GM11168 (cell line): Measurements from ENCODE around the gene DHTKD1.

ENCODE experiments used
- in situ Hi-C: fragments of 300-500 bp; cut with MboI; formaldehyde crosslinking; loops from one replicate; pipeline ENCODE4 v1.12.0; 2022; ENCODE audit warnings: low sequenced_read_pairs; ENCODE audit not compliant: unreplicated experiment

DHTKD1 gene

DNA sequence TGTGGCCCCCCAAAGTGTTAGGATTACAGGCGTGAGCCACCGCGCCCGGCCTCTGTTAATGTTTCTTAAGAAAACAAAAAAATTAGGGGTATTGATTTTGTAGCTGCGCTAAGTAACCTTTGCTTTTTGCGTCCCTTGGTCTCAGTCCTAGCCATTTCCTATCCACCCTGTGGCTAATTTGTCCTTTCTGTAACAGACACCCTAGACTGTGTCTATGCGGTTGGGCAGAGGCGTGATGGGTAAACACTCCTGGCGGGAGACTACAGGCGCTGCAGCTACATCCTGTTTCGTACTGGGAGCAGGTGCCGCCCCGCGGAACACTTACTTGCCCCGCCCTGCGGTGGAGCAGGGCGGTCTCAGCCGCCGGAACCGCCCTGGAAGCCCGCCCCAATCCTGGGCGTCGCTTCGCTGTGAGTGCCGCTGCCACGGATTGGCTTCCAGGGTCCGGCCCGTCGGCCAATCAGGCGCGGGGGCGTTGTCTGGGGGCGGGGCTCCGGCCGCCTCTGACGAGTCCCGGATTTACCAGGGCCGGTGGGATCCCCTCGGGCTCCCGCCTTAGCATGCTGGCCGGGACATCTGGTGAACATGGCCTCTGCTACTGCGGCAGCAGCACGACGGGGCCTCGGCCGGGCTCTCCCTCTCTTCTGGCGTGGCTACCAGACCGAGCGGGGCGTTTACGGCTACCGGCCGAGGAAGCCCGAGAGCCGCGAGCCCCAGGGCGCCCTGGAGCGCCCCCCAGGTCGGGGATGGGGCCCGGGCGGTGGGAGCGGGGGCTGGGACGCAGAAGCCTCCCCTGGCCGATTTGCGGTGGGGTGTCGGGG, at the start of gene DHTKD1:
DHTKD1 (plus strand) TSS at position 506 of the 821 bp plus-strand sequence; CDS start at position 586, 80 bp downstream.
- in situ Hi-C loops: no loop called here

DNA sequence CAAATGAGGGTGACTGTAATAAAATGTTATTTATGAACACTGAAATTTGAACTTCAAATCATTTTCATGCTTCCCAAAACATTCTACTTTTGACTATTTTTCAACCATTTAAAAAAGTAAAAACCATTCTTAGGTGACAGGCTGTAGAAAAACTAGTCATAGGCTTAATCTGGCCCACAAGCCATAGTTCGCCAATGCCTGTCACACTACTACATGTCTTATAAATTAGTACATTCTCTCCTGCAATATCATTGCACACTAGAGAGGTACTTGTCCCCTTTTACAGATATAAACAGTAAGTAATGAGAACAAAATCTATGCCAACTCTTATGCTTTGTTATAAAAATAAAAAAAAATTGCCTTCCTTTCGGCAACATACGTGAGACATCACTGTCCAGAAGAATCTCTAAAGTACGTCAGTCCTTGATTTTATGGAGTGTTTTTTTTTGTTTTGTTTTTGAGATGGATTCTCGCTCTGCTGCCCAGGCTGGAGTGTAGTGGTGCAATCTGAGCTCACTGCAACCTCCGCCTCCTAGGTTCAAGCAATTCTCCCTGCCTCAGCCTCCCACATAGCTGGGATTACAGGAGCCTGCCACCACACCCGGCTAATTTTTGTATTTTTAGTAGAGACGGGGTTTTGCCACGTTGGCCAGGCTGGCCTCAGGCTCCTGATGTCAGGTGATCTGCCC, 49.3 kb upstream of the DHTKD1 start:
- in situ Hi-C loops: no loop called here

- in situ Hi-C loops: no loop called here
These were observed 48.2 kb upstream of the DHTKD1 start for GRCh38 chr10:12020574-12020973.

GRCh38 chr10:12022580-12023257, 46.0 kb upstream of the DHTKD1 start:
- in situ Hi-C loops: no loop called here

GRCh38 chr10:12025591-12025990, 43.2 kb upstream of the DHTKD1 start:
- in situ Hi-C loops: no loop called here

GRCh38 chr10:12027539-12027938, 41.2 kb upstream of the DHTKD1 start:
- in situ Hi-C loops: no loop called here

DNA sequence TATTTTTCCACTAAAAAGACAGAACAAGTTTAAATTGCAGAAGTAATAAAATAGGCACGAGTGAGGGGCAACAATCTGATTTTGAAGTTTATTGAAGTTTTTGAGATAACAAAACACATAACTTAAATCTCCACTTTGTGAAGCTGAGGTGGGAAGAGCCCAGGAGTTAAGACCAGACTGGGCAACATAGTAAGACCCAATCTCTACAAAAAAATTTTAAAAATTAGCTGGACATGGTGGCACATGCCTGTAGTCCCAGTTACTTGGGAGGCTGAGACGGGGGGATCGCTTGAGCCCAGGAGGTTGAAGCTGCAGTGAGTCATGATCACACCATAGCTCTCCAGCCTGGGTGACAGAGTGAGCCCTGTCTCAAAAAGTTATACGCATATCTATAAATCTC, 37.4 kb upstream of the DHTKD1 start:
- in situ Hi-C loops: no loop called here

DNA sequence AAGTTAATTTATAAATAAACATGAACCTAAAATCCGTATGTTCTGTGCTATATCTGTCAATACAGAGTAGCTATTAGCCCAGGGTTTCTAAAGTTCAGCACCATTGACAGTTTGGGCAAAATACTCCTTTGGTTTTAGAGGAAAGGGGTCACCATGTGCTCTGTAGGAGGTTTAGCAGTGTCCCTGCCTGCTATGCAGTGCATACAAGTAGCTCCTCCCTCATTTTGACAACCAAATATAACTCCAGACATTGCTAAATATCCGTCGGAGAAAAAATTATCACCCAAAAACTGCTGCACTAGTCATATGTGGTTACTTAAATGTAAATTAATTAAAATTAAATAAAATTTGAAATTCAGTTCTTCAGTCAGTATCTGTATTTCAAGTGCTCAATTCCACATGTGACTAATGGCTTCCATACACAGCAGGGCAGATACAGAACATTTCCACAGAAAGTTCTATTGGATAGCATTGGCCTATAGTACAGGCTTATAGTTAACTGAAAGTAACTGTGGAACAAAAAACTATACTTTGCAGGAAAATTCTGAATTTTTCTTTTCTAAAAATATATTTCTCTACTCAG, 32.6 kb upstream of the DHTKD1 start:
- in situ Hi-C loops: no loop called here

- in situ Hi-C loops: no loop called here
These were observed 26.9 kb upstream of the DHTKD1 start for GRCh38 chr10:12041766-12042408.

GRCh38 chr10:12042409-12042796, 26.4 kb upstream of the DHTKD1 start:
- in situ Hi-C loops: no loop called here

GRCh38 chr10:12042797-12043651, 25.7 kb upstream of the DHTKD1 start, which contains the start of gene UPF2:
UPF2 (minus strand) TSS chr10:12042809; CDS start chr10:12035423, 7,386 bp downstream.
- in situ Hi-C loops: no loop called here

- in situ Hi-C loops: no loop called here
These were observed 23.2 kb upstream of the DHTKD1 start for GRCh38 chr10:12045596-12045995.

DNA sequence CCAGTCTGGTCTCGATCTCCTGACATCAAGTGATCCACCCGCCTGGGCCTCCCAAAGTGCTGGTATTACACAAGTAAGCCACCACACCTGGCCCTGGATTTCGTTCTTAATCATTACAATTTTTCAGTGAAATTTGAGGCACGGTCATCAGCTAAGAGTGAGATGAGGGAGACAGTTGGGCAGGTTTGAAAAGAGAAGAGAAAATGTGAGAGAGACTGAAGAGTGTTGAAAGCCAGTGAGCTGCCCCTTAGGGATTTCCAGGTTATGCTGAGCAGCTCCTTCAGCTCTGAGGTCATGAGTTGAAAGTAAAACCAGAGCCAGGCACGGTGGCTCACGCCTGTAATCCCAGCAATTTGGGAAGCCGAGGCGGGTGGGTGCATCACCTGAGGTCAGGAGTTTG, 20.2 kb upstream of the DHTKD1 start:
- in situ Hi-C loops: no loop called here

DNA sequence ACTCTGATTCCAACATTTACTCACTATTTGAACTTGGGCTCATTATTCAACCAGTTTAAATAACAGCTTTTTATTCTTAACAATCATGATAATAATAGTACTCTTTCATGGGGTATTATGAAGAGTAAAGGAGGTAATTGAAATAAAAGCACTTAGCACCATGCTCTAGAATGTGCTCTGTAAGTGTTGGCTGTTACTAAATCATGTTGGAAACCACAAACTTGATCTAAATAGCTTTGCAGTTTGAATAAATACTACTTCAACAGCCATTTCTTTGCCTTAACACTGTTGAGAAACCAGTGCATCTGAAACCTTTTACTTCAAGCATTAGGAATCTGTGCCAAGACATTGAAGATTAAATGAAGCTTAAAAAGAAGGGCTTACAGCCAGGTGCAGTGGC, 18.2 kb upstream of the DHTKD1 start:
- in situ Hi-C loops: no loop called here

DNA sequence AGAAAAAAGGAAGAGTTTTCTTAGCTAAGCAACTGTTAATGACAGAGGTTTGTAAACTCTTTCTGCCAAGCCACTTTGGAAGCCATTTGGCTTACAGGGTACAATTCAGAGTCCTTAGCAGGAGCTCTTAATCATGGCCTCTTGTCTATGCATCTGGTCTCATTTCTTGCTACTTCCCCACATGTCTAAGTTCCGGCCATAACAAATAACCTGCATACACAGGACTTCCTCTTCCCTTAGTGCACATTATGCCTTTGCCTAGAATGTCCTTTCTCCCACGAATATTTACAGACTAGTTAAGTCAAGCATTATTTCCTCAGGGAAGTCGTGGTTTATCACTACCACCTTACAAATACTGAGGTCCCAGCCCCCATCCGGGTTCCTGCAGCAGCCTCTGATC, 17.5 kb upstream of the DHTKD1 start:
- in situ Hi-C loops: no loop called here

DNA sequence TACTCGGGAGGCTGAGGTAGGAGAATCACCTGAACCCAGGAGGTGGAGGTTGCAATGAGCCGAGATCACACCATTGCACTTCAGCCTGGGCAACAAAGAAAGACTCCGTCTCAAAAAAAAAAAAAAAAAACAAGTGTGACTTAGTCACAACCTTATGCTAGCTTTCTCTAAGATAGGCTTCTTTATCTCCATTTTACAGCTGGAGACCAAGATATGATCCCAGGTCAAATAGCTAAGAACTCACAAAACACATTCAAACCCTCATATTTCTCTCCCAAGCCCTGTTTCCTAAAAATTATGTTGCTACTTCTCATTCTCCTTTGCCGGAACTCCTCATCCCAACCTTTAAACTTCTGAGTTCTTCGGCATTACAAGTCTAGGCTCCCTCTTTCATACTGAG, 13.0 kb upstream of the DHTKD1 start:
- in situ Hi-C loops: no loop called here

DNA sequence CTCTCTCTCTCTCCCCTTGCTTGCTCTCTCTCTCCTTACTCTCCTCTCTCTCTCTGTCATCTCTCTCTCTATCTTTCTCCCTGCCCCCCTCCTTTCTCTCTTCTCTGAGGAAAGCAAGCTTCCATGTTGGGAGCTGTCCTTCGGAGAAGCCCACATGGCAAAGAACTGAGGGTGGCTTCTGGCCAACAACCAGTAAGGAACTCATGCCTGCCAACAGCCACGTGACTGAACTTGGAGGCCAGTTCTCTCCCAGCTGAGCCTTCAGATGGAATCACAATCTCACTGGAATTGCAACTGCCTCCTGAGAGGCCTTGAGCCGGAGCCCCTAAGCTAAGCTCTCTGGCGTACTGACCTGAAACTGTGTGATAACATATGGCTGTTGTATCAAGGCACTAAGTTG, 12.0 kb upstream of the DHTKD1 start:
- in situ Hi-C loops: no loop called here

- in situ Hi-C loops: no loop called here
These were observed 7.6 kb upstream of the DHTKD1 start for GRCh38 chr10:12061124-12061523.

DNA sequence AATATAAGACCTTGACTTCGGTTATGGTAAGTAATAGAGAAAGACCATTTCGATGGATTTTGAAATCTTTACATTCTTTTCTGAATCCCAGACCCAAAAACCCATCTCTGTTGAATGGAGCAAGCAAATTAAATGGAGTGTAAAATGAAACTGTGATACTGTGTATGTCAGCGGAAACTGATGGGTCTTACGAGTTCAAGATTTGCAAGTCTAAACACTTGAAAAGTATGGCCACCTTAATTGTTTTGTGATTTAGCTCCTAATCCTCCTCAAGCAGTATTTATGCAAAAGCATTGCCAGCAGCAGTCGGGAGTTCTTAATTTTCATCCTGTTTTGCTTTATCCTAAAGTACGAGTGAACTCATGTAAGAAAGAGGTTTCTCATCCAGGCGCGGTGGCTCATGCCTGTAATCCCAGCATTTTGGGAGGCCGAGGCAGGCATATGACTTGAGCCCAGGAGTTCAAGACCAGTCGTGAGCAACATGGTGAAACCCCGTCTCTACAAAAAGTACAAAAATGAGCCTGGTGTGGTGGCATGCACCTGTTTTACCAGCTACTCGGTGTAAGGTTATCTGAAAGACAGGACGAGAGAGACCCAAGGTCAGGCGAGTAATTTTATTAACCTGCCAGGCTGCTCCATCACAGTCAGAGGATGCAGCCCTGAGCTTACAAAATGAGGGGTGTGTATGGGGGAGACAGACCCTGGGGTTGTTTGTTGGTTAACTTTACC, 5.8 kb upstream of the DHTKD1 start:
- in situ Hi-C loops: no loop called here
